HUES48 (cell line): ENCODE results near the gene CNTFR.

Experiments
- H3K27ac ChIP-seq: one replicate; pipeline ENCODE4 v1.7.0; 2013; ENCODE audit warnings: low read depth, low read length, inconsistent platforms
- H3K27me3 ChIP-seq: 2 replicates; pipeline ENCODE4 v1.6.1; 2013; ENCODE audit warnings: mild to moderate bottlenecking, low read length; ENCODE audit not compliant: control insufficient read depth, insufficient read depth
- H3K36me3 ChIP-seq: 2 replicates; pipeline ENCODE4 v1.6.1; 2013; ENCODE audit warnings: low read length; ENCODE audit not compliant: control insufficient read depth, insufficient read depth
- H3K4me1 ChIP-seq: 2 replicates; pipeline ENCODE4 v1.6.1; 2013; ENCODE audit warnings: mild to moderate bottlenecking, low read length; ENCODE audit not compliant: control insufficient read depth, insufficient read depth
- H3K4me3 ChIP-seq: 2 replicates; pipeline ENCODE4 v1.5.1; 2013; ENCODE audit warnings: mild to moderate bottlenecking, low read depth, low read length
- H3K9ac ChIP-seq: 2 replicates; pipeline ENCODE4 v1.6.1; 2013; ENCODE audit warnings: mild to moderate bottlenecking, low read depth, low read length, moderate library complexity
- H3K9me3 ChIP-seq: 2 replicates; pipeline ENCODE4 v1.6.1; 2013; ENCODE audit warnings: low read length; ENCODE audit not compliant: control insufficient read depth, insufficient read depth

CNTFR gene

GRCh38 chr9:34594177-34594576 is 4.7 kb upstream of the CNTFR start:
- Histone ChIP-seq H3K9ac (no peak overlapping the region), H3K4me1 (peaks cover 7% of the 10 kb centered on the region), H3K36me3 (no peaks in the 10 kb centered on the region), H3K9me3 (no peaks in the 10 kb centered on the region), H3K4me3 (no peak overlapping the region), H3K27ac (no peak overlapping the region), H3K27me3 (peaks cover 61% of the 10 kb centered on the region)

GRCh38 chr9:34592895-34593601 is 3.5 kb upstream of the CNTFR start:
- Histone ChIP-seq H3K27ac (no peak overlapping the region), H3K9me3 (no peaks in the 10 kb centered on the region), H3K4me3 (peak overlapping the region; percentile 35; the same call in 1 of the 2 replicates), H3K27me3 (peaks cover 73% of the 10 kb centered on the region), H3K36me3 (no peaks in the 10 kb centered on the region), H3K9ac (no peak overlapping the region), H3K4me1 (peaks cover 7% of the 10 kb centered on the region)

- H3K27ac ChIP-seq, result no peak overlapping the region
- H3K9ac ChIP-seq, result no peak overlapping the region
- H3K4me3 ChIP-seq, result no peak overlapping the region
- no peaks in the 10 kb centered on the region for H3K9me3 ChIP-seq
- H3K4me1 ChIP-seq, result peaks cover 7% of the 10 kb centered on the region
- H3K27me3 ChIP-seq, result peaks cover 81% of the 10 kb centered on the region
- H3K36me3 ChIP-seq, result no peaks in the 10 kb centered on the region
These were observed 2.7 kb upstream of the CNTFR start for GRCh38 chr9:34591917-34592866.

GRCh38 chr9:34591248-34591916 is 1.9 kb upstream of the CNTFR start:
- no peaks in the 10 kb centered on the region for H3K36me3 ChIP-seq
- H3K4me3 ChIP-seq, result peak overlapping the region; percentile 63
- H3K27me3 ChIP-seq, result peaks cover 89% of the 10 kb centered on the region
- H3K4me1 ChIP-seq, result peaks cover 12% of the 10 kb centered on the region
- no peak overlapping the region for H3K27ac ChIP-seq
- no peak overlapping the region for H3K9ac ChIP-seq
- H3K9me3 ChIP-seq, result no peaks in the 10 kb centered on the region

GRCh38 chr9:34590381-34591247 is 1.1 kb upstream of the CNTFR start:
- Histone ChIP-seq H3K27ac (no peak overlapping the region), H3K9me3 (no peaks in the 10 kb centered on the region), H3K4me1 (peaks cover 20% of the 10 kb centered on the region), H3K27me3 (peaks cover 97% of the 10 kb centered on the region), H3K4me3 (peak overlapping the region; percentile 63), H3K36me3 (no peaks in the 10 kb centered on the region), H3K9ac (no peak overlapping the region)

- Histone ChIP-seq H3K9ac (no peak overlapping the region), H3K27me3 (peaks cover 100% of the 10 kb centered on the region), H3K4me3 (peak overlapping the region; percentile 63), H3K27ac (no peak overlapping the region), H3K9me3 (no peaks in the 10 kb centered on the region), H3K4me1 (peaks cover 26% of the 10 kb centered on the region), H3K36me3 (no peaks in the 10 kb centered on the region)
These were observed 571 bp downstream of the CNTFR start for GRCh38 chr9:34588671-34589635.

- Histone ChIP-seq H3K4me1 (peaks cover 22% of the 10 kb centered on the region), H3K9ac (no peak overlapping the region), H3K4me3 (no peak overlapping the region), H3K27ac (no peak overlapping the region), H3K27me3 (peaks cover 100% of the 10 kb centered on the region), H3K9me3 (no peaks in the 10 kb centered on the region), H3K36me3 (no peaks in the 10 kb centered on the region)
These were observed 2.3 kb downstream of the CNTFR start for GRCh38 chr9:34587271-34587670.

- H3K27ac ChIP-seq, result no peak overlapping the region
- H3K27me3 ChIP-seq, result peaks cover 98% of the 10 kb centered on the region
- H3K9me3 ChIP-seq, result no peaks in the 10 kb centered on the region
- no peak overlapping the region for H3K9ac ChIP-seq
- no peak overlapping the region for H3K4me3 ChIP-seq
- no peaks in the 10 kb centered on the region for H3K36me3 ChIP-seq
- peaks cover 19% of the 10 kb centered on the region for H3K4me1 ChIP-seq
These were observed 3.4 kb downstream of the CNTFR start for GRCh38 chr9:34585946-34586669.

GRCh38 chr9:34584970-34585369 is 4.6 kb downstream of the CNTFR start:
- H3K4me3 ChIP-seq, result no peak overlapping the region
- H3K27ac ChIP-seq, result no peak overlapping the region
- H3K9ac ChIP-seq, result no peak overlapping the region
- no peaks in the 10 kb centered on the region for H3K36me3 ChIP-seq
- H3K4me1 ChIP-seq, result peaks cover 24% of the 10 kb centered on the region
- H3K9me3 ChIP-seq, result no peaks in the 10 kb centered on the region
- peaks cover 98% of the 10 kb centered on the region for H3K27me3 ChIP-seq
